SK-N-SH (cell line): ENCODE measurements around the gene S100A13. TPM values are rescaled to one million over a fixed set of nuclear protein-coding genes. Genes with fewer than 3 reads are reported as not detected.

Source experiments
- CTCF ChIA-PET: fragments of 300-600, 350-600 bp; formaldehyde crosslinking; extraction: SDS; loops from one replicate; lab custom pipeline; 2021; lab: Yijun Ruan, JAX
- POLR2A ChIA-PET: fragments of 350-600 bp; sonication (Branson Sonifier 250); formaldehyde crosslinking; extraction: SDS; loops from one replicate; lab custom pipeline; 2020; ENCODE audit warnings: antibody characterized with exemption, inconsistent platforms; lab: Yijun Ruan, JAX
- DNase-seq: peaks from one replicate; pipeline ENCODE4 v3.0.0; 2012
- H2AFZ ChIP-seq: fragments of 200-600 bp; sonication (generic); 2 replicates; pipeline ENCODE4 v1.8.1; 2016; ENCODE audit warnings: antibody characterized with exemption, mild to moderate bottlenecking, low read depth
- H3F3A ChIP-seq: fragments of 200-600 bp; sonication (generic); replicated peaks from 2 replicates; pipeline ENCODE3; 2016; ENCODE audit warnings: antibody characterized with exemption, mild to moderate bottlenecking; ENCODE audit not compliant: insufficient read depth
- H3K27ac ChIP-seq, 2 experiments: fragments of 200-500 bp in 1 of 2; fragments of 200-600 bp in 1 of 2; sonication (Bioruptor generic) in 1 of 2; sonication (generic), shearing (Covaris generic) in 1 of 2; 2 replicates each; pipeline versions ENCODE4 v1.5.1 to v1.6.1; 2014 to 2016; ENCODE audit warnings: low read depth in 2 of 2, inconsistent platforms in 1 of 2, low read length in 1 of 2, mild to moderate bottlenecking in 1 of 2, mixed read lengths in 1 of 2
- H3K27me3 ChIP-seq: fragments of 200-600 bp; sonication (generic), shearing (Covaris generic); 2 replicates; pipeline ENCODE4 v1.6.1; 2016; ENCODE audit warnings: mixed run types; ENCODE audit not compliant: insufficient read depth
- H3K36me3 ChIP-seq, 2 experiments: fragments of 200-500 bp in 1 of 2; fragments of 200-600 bp in 1 of 2; sonication (Bioruptor generic) in 1 of 2; sonication (generic) in 1 of 2; replicated peaks in 1 of 2; 2 replicates each; pipeline versions ENCODE3 to v1.5.1; 2014 to 2016; ENCODE audit warnings: low read length in 1 of 2, mild to moderate bottlenecking in 1 of 2; ENCODE audit not compliant: insufficient read depth in 2 of 2, control insufficient read depth in 1 of 2
- H3K4me1 ChIP-seq, 2 experiments: fragments of 200-500 bp in 1 of 2; fragments of 200-600 bp in 1 of 2; sonication (Bioruptor generic) in 1 of 2; sonication (generic), shearing (Covaris generic) in 1 of 2; 2 replicates each; pipeline versions ENCODE4 v1.5.1 to v1.6.1; 2014 to 2016; ENCODE audit warnings: low read depth in 1 of 2, low read length in 1 of 2, mixed run types in 1 of 2; ENCODE audit not compliant: insufficient read depth in 2 of 2, control insufficient read depth in 1 of 2
- H3K4me2 ChIP-seq: fragments of 200-600 bp; sonication (generic), shearing (Covaris generic); 2 replicates; pipeline ENCODE4 v1.6.1; 2017; ENCODE audit warnings: mixed run types
- H3K4me3 ChIP-seq, 2 experiments: fragments of 200-500 bp in 1 of 2; fragments of 200-600 bp in 1 of 2; sonication (Bioruptor generic) in 1 of 2; sonication (generic), shearing (Covaris generic) in 1 of 2; 2 replicates each; pipeline versions ENCODE4 v1.5.1 to v1.8.1; 2014 to 2016; ENCODE audit warnings: low read depth in 2 of 2, inconsistent platforms in 1 of 2, low read length in 1 of 2, mild to moderate bottlenecking in 1 of 2, mixed read lengths in 1 of 2, moderate library complexity in 1 of 2
- H3K79me2 ChIP-seq: fragments of 200-600 bp; sonication (generic); 2 replicates; pipeline ENCODE4 v1.8.1; 2017; ENCODE audit warnings: mild to moderate bottlenecking; ENCODE audit not compliant: insufficient read depth
- H3K9ac ChIP-seq: fragments of 200-600 bp; sonication (generic); 2 replicates; pipeline ENCODE4 v1.6.1; 2017; ENCODE audit warnings: mixed run types
- H3K9me2 ChIP-seq: fragments of 200-600 bp; sonication (generic); 2 replicates; pipeline ENCODE4 v1.6.1; 2017; ENCODE audit warnings: mixed run types
- H3K9me3 ChIP-seq: fragments of 200-600 bp; sonication (generic); 2 replicates; pipeline ENCODE4 v1.6.1; 2017; ENCODE audit warnings: mixed run types, mild to moderate bottlenecking, moderate library complexity
- H4K20me1 ChIP-seq: fragments of 200-600 bp; sonication (generic); 2 replicates; pipeline ENCODE4 v1.6.1; 2017; ENCODE audit warnings: mild to moderate bottlenecking, mixed run types; ENCODE audit not compliant: insufficient read depth
- ELF1 ChIP-seq: IDR thresholded peaks from 2 replicates; pipeline ENCODE4 v1.4.0; 2012
- EP300 ChIP-seq, 2 experiments: IDR thresholded peaks; 2 replicates each; pipeline versions ENCODE4 v1.4.0 to v1.6.1; 2012; ENCODE audit warnings: borderline replicate concordance in 1 of 2, low read depth in 1 of 2, low read length in 1 of 2
- EZH2phosphoT487 ChIP-seq: fragments of 200-600 bp; sonication (generic); IDR thresholded peaks from 2 replicates; pipeline ENCODE4 v1.6.1; 2017; ENCODE audit warnings: low read depth, mixed run types, mild to moderate bottlenecking, antibody characterized with exemption, moderate library complexity, borderline replicate concordance
- GATA2 ChIP-seq: sonication (generic); formaldehyde crosslinking; IDR thresholded peaks from 2 replicates; pipeline ENCODE4 v1.5.0; 2020; ENCODE audit warnings: mild to moderate bottlenecking, missing genetic modification reagents
- POLR2AphosphoS5 ChIP-seq: IDR thresholded peaks from 2 replicates; pipeline ENCODE4 v1.6.1; 2012; ENCODE audit warnings: low read depth, low read length
- SMC3 ChIP-seq: IDR thresholded peaks from 2 replicates; pipeline ENCODE4 v1.6.1; 2012; ENCODE audit warnings: low read depth, low read length, improper control_type of control experiment
- TEAD4 ChIP-seq: IDR thresholded peaks from 2 replicates; pipeline ENCODE4 v1.4.0; 2012; ENCODE audit warnings: mild to moderate bottlenecking, borderline replicate concordance; ENCODE audit not compliant: insufficient read depth
- YY1 ChIP-seq: IDR thresholded peaks from 2 replicates; pipeline ENCODE4 v1.4.0; 2012; ENCODE audit warnings: low read depth, mild to moderate bottlenecking
- WGBS: methylation state at CpG from one replicate; pipeline ENCODE4 v1.1.6; 2017; ENCODE audit warnings: low lambda C conversion rate; 5-methylcytosine and 5-hydroxymethylcytosine counted together
- polyA plus RNA-seq, 3 experiments: library from polyadenylated mRNA; depleted of rRNA; stranded (reverse); fragments of >200 nt; gene quantifications; 2 replicates each; pipeline ENCODE4 v1.2.3, GENCODE V29; 2012
- TF ChIP-seq, protein P1 (sequence below): fragments of 150-350 bp; IDR thresholded peaks from 2 replicates; pipeline ENCODE4 v1.6.1; 2017; ENCODE audit warnings: antibody characterized with exemption, low read length, low read depth, borderline replicate concordance
- TF ChIP-seq, protein P2 (sequence below): IDR thresholded peaks from 2 replicates; pipeline ENCODE4 v1.4.0; 2012; ENCODE audit warnings: low read depth, borderline replicate concordance
- TF ChIP-seq, protein P3 (sequence below): fragments of 150-350 bp; IDR thresholded peaks from 2 replicates; pipeline ENCODE4 v1.6.1; 2016; ENCODE audit warnings: mild to moderate bottlenecking, low read depth, low read length

S100A13 gene
- polyA plus RNA-seq, 1 of the 3 experiments (the other 2 are of a cell fraction), result 12.3 TPM

DNA sequence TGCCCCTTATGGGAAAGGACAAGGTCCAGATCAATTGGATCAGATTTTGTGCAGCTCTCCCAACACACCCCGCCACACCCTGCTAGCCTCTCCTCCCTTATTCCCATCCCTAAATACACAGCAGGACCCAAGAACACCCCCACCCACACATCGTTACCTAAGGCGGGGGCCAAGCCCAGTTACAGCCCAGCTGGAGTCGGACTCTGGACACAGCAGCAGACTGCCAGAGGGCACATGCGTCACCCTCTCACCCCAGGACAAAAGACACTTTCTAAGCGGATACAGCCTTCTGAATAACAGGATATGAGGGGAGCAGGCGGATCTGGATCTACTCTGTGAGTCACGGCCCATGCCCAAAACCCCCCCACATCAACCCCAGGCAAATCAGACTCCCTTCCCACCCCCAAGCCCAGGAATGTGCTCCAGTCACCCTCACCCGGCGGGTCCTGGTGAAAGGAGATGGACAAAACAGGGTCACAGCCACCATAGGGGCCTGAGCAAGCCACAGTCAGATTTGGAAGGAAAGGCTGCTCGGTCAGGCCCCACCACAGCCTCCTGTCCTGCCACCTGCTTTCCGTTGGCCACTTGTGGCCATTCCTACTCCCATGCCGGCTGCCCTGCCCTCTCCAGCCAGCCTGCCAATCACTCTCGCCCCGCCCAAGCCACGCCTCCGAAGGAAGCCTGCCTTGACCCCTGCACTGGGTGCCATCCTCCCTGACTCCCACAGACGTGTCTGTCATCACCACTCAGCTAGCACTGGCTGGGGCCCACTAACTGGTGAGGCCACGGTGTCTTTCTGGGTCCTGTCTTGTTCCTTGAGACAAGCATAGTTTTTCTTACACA lies 18.3 kb downstream of the S100A13 start (continued):
- TF ChIP-seq EP300 (IDR thresholded peaks at IDR 0.05; ENCODE audit: borderline replicate concordance in 1 of 2, low read depth in 1 of 2, low read length in 1 of 2) (peak in 1 of 2 experiments; percentile 8; a peak in 1 of 4 replicates), TEAD4 (peak; percentile 43; the same call in 1 of the 2 replicates), POLR2AphosphoS5 (peak; percentile 94)

DNA sequence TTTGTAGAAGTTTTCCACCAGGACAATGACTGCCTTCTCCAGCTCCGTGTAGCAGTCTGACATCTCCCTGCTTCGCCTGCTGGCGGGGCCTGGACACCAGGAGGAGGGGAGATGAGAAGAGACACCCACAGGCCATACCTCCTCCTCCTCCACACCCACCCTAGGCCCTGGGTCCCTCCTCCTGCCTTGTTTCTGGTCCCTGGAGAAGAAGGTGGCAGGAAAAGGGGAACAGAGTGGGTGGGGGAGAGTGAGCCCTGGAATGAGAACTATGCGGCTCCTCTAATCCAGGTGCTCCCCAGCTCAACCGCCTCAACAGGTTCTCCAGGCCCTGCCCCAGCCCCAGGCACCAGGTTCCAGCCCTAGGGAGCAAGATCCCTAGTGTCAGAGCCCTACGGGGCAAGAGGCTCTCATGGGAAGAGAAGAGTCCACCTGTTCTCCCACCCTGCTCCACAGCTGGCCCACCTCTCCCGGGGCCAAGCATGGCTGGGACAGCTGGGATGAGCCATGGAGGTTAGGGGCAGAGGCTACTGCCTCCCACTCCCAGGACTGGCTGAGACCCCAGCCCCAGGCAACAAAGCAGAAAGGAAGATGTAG lies 19.1 kb downstream of the S100A13 start:
- no peaks in the 10 kb centered on the region for H4K20me1 ChIP-seq
- TF ChIP-seq YY1, result no peak
- no peak for TF ChIP-seq SMC3
- peak; percentile 31; the same call in 1 of the 2 replicates for TF ChIP-seq POLR2AphosphoS5
- H2AFZ ChIP-seq, result no peak overlapping the region
- H3K36me3 ChIP-seq, result peaks cover 13 to 27% of the 10 kb centered on the region in 2 experiments
- peak overlapping the region; percentile 58 to 84 for H3K27ac ChIP-seq
- peak overlapping the region; percentile 100 for H3K9ac ChIP-seq
- peak overlapping the region; percentile 58 to 87 for H3K4me3 ChIP-seq
- ChIA-PET POLR2A (no interaction called here), CTCF (interaction anchor here (1.2 to 3.0 kb wide), 4 partner anchors 9 to 98 kb away, joined by 3 to 17 read pairs (median 6); no protein-coding TSS in a partner anchor)
- no peaks in the 10 kb centered on the region for H3K9me3 ChIP-seq
- peaks cover 15 to 23% of the 10 kb centered on the region in 2 experiments; a peak in 3 of 4 replicates for H3K4me1 ChIP-seq
- H3K27me3 ChIP-seq, result no peaks in the 10 kb centered on the region
- H3K79me2 ChIP-seq, result peaks cover 48% of the 10 kb centered on the region
- H3K9me2 ChIP-seq, result no peaks in the 10 kb centered on the region
- WGBS, result 72% methylated on average over 6 of the region's 7 CpGs
- H3F3A ChIP-seq, result peaks cover 33% of the 10 kb centered on the region
- DNase-seq, result no peak
- H3K4me2 ChIP-seq, result peak overlapping the region; percentile 99

DNA sequence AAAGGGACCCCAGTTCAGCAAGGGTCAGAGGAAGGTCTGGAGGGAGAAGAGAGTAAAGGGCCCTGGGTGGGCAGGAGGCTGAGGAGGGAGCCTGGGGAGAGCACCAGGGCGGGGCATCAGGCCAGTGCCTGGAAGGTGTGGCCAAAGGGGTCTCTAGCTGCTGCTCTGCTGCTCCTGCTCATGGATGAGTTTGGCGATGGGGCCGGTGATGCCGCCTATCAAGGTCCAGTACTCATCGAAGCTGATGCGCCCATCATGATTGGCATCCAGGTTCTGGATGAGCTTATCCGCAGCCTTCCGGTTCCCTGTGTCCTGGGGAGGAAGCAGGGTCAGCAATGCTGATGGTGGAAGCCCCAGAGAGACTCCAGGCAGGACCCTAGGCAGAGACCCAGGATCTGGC lies 19.9 kb downstream of the S100A13 start:
- POLR2A ChIA-PET, result no interaction called here
- no peaks in the 10 kb centered on the region for H3K27me3 ChIP-seq
- H3K79me2 ChIP-seq, result peaks cover 41% of the 10 kb centered on the region
- H3K4me2 ChIP-seq, result peak overlapping the region; percentile 99
- H3K4me1 ChIP-seq, result peaks cover 15 to 23% of the 10 kb centered on the region in 2 experiments; a peak in 3 of 4 replicates
- H3F3A ChIP-seq, result peaks cover 40% of the 10 kb centered on the region
- 100% methylated on average over 1 of the region's 8 CpGs for WGBS
- no peak for DNase-seq
- TF ChIP-seq EZH2phosphoT487 (no peak), ELF1 (no peak), GATA2 (CRISPR knock-in tag) (no peak)
- TF ChIP-seq, protein P1, sequence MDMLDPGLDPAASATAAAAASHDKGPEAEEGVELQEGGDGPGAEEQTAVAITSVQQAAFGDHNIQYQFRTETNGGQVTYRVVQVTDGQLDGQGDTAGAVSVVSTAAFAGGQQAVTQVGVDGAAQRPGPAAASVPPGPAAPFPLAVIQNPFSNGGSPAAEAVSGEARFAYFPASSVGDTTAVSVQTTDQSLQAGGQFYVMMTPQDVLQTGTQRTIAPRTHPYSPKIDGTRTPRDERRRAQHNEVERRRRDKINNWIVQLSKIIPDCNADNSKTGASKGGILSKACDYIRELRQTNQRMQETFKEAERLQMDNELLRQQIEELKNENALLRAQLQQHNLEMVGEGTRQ, result no peak
- TF ChIP-seq, protein P2, sequence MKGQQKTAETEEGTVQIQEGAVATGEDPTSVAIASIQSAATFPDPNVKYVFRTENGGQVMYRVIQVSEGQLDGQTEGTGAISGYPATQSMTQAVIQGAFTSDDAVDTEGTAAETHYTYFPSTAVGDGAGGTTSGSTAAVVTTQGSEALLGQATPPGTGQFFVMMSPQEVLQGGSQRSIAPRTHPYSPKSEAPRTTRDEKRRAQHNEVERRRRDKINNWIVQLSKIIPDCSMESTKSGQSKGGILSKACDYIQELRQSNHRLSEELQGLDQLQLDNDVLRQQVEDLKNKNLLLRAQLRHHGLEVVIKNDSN, result no peak
- TF ChIP-seq, protein P3, sequence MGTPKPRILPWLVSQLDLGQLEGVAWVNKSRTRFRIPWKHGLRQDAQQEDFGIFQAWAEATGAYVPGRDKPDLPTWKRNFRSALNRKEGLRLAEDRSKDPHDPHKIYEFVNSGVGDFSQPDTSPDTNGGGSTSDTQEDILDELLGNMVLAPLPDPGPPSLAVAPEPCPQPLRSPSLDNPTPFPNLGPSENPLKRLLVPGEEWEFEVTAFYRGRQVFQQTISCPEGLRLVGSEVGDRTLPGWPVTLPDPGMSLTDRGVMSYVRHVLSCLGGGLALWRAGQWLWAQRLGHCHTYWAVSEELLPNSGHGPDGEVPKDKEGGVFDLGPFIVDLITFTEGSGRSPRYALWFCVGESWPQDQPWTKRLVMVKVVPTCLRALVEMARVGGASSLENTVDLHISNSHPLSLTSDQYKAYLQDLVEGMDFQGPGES, result no peak
- TF ChIP-seq, all 33 proteins: peak for 0
- Histone ChIP-seq H3K4me3 (peak overlapping the region in 1 of 2 experiments; percentile 87; a peak in 3 of 4 replicates), H3K9ac (peak overlapping the region; percentile 100; the same call in 1 of the 2 replicates), H3K9me2 (no peaks in the 10 kb centered on the region), H3K36me3 (peaks cover 13 to 27% of the 10 kb centered on the region in 2 experiments), H4K20me1 (no peaks in the 10 kb centered on the region), H2AFZ (no peak overlapping the region), H3K9me3 (no peaks in the 10 kb centered on the region), H3K27ac (peak overlapping the region in 1 of 2 experiments; percentile 84; a peak in 1 of 4 replicates)
- CTCF ChIA-PET, result interaction anchor here (0.8 to 3.0 kb wide), 4 partner anchors 9 to 35 kb away, joined by 3 to 17 read pairs (median 4); no protein-coding TSS in a partner anchor
